Measurements from ENCODE around the gene RABGAP1L.

DNA sequence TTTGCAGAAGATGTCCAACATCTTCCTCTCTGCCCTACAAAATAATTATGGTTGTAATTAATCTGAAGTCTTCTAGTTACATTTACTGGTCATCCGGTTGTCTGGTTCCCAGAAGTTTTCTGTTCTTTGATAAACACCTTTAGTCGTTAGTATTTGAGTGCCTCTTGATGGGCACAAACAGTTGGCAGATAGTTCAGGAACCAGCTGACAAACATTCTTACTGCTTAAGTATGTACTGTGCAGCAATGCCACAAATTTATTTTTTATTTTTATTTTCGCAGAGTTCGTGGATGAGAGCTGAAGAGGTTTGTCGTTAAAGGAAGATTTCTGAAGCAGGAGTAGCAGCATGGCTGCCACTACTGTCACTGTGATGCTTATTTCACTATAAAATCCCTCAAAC, 84.7 kb downstream of the RABGAP1L start:
- TF ChIP-seq, protein P1, sequence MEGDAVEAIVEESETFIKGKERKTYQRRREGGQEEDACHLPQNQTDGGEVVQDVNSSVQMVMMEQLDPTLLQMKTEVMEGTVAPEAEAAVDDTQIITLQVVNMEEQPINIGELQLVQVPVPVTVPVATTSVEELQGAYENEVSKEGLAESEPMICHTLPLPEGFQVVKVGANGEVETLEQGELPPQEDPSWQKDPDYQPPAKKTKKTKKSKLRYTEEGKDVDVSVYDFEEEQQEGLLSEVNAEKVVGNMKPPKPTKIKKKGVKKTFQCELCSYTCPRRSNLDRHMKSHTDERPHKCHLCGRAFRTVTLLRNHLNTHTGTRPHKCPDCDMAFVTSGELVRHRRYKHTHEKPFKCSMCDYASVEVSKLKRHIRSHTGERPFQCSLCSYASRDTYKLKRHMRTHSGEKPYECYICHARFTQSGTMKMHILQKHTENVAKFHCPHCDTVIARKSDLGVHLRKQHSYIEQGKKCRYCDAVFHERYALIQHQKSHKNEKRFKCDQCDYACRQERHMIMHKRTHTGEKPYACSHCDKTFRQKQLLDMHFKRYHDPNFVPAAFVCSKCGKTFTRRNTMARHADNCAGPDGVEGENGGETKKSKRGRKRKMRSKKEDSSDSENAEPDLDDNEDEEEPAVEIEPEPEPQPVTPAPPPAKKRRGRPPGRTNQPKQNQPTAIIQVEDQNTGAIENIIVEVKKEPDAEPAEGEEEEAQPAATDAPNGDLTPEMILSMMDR (IDR thresholded peaks at IDR 0.05; ENCODE audit: insufficient read depth, low read length, poor library complexity, severe bottlenecking) = no peak
- no peak for TF ChIP-seq EZH2phosphoT487 (conservative IDR thresholded peaks at IDR 0.05; ENCODE audit: low read length)
